Transverse colon (tissue), 4 donors: ENCODE data around the gene CHAT.

ENCODE experiments used
- CTCF ChIP-seq, 5 experiments: fragments of 200-600 bp in 3 of 5; fragments of 450-650 bp in 2 of 5; sonication (generic) in 3 of 5; IDR thresholded peaks; 1 replicate in 2 of 5; 2 replicates in 3 of 5; pipeline ENCODE4 v1.5.1; 2016 to 2017; ENCODE audit warnings: antibody characterized with exemption in 5 of 5, inconsistent platforms in 3 of 5, mild to moderate bottlenecking in 2 of 5, moderate library complexity in 1 of 5
- POLR2A ChIP-seq: fragments of 450-650 bp; IDR thresholded peaks from one replicate; pipeline ENCODE4 v1.6.1; 2016; ENCODE audit warnings: antibody characterized with exemption, mild to moderate bottlenecking, moderate library complexity
- POLR2AphosphoS5 ChIP-seq, 3 donors: sonication (generic); formaldehyde crosslinking; IDR thresholded peaks; one replicate each; pipeline ENCODE4 v1.6.1; 2016; ENCODE audit warnings: antibody characterized with exemption in 3 of 3

GRCh38 chr10:49578392-49578791, 35.4 kb upstream of the CHAT start:
- TF ChIP-seq CTCF (IDR thresholded peaks at IDR 0.05) (no peak), POLR2AphosphoS5 (IDR thresholded peaks at IDR 0.05) (no peak), POLR2A (no peak)
